ENCODE measurements around the gene PLEKHH1. TPM values are rescaled to one million over a fixed set of nuclear protein-coding genes. Genes with fewer than 3 reads are reported as not detected.
"Not testable (repeated sequence)": the region's sequence is repeated elsewhere in the genome, so short reads cannot be mapped to it uniquely, and the experiment has no call there.

PLEKHH1 gene
- total RNA-seq, 1 experiment from 2014 or later, result 6.7 TPM

DNA sequence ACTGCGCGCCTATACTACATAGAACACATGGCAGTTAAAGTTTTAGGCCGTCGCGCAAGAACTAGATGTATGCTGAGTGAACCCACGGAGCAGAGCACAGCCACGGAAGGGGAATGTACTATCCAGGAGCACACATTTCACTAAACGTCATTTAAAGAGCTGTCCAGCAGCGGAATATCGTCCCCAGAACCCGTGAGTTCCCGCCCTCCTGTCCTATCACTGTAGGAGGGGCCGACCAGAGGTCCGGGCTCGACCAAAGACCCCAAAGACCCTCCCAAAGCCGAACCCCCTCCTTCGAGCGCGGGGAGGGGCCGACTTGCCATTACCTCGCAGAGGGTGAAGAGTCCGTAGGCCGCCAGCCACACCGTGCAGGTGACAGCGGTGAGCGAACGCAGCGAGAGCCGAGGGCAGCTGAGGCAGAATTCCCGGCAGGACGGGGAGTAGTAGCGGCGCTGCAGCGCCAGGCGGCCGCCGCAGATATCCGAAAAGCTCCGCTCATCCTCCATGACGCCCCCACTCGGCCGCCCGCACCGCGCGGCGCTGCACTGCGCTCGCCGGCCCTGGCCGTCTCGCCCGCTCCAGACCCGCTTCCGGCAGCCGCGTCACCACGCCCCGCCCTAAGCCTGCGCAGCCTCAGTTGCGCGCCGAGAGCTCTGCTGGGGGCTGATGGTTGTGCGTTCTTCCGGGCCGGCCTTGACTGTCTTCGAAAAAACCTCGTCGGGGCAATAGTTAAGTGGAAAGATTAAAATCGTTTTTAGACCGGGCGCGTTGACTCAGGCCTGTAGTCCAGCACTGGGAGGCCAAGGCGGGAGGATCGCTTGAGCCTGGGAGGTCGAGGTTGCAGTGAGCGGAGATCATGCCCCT lies 66.8 kb downstream of the PLEKHH1 start, which contains the start of gene PIGH:
Gene PIGH (minus strand): TSS at position 571 of the 864 bp plus-strand sequence. CDS start 65 bp downstream, at position 506.
- POLR2A ChIA-PET, result no interaction called here
- ATAC-seq, result peak; percentile 99
- Histone ChIP-seq H3K36me3 (ENCODE audit: control insufficient read depth, insufficient read depth, low read length) (no peaks in the 10 kb centered on the region; the same call in 1 of the 2 replicates), H3K4me3 (ENCODE audit: low read depth in 2 of 2, low read length in 2 of 2) (peak within 1 kb of the TSS; percentile 77 to 82), H3K9me3 (ENCODE audit: control insufficient read depth, insufficient read depth, low read depth, low read length) (no peaks in the 10 kb centered on the region), H3K27me3 (ENCODE audit: control insufficient read depth, insufficient read depth, low read length) (no peaks in the 10 kb centered on the region), H3K4me1 (ENCODE audit: control insufficient read depth, insufficient read depth, low read length) (no peaks in the 10 kb centered on the region), H3K27ac (ENCODE audit: low read length) (peak within 1 kb of the TSS; percentile 68)
- in situ Hi-C loops (cut with HindIII; ENCODE audit: low pct_unique_long_range_greater_than_20kb, low sequenced_read_pairs), result no loop called here
- DNase-seq (ENCODE audit: low read depth, low spot score), result no peak
- TF ChIP-seq, protein P1, sequence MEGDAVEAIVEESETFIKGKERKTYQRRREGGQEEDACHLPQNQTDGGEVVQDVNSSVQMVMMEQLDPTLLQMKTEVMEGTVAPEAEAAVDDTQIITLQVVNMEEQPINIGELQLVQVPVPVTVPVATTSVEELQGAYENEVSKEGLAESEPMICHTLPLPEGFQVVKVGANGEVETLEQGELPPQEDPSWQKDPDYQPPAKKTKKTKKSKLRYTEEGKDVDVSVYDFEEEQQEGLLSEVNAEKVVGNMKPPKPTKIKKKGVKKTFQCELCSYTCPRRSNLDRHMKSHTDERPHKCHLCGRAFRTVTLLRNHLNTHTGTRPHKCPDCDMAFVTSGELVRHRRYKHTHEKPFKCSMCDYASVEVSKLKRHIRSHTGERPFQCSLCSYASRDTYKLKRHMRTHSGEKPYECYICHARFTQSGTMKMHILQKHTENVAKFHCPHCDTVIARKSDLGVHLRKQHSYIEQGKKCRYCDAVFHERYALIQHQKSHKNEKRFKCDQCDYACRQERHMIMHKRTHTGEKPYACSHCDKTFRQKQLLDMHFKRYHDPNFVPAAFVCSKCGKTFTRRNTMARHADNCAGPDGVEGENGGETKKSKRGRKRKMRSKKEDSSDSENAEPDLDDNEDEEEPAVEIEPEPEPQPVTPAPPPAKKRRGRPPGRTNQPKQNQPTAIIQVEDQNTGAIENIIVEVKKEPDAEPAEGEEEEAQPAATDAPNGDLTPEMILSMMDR (IDR thresholded peaks at IDR 0.05), result peak; percentile 60
- TF ChIP-seq POLR2AphosphoS5 (IDR thresholded peaks at IDR 0.05; ENCODE audit: low read depth, low read length) (peak; percentile 63; the same call in 1 of the 2 replicates), TCF7L2 (IDR thresholded peaks at IDR 0.05; ENCODE audit: low read depth, low read length) (no peak), SIN3A (IDR thresholded peaks at IDR 0.05; ENCODE audit: borderline replicate concordance, insufficient read depth, low read depth, low read length) (peak; percentile 75; the same call in 1 of the 2 replicates)
- TF ChIP-seq, protein P2, sequence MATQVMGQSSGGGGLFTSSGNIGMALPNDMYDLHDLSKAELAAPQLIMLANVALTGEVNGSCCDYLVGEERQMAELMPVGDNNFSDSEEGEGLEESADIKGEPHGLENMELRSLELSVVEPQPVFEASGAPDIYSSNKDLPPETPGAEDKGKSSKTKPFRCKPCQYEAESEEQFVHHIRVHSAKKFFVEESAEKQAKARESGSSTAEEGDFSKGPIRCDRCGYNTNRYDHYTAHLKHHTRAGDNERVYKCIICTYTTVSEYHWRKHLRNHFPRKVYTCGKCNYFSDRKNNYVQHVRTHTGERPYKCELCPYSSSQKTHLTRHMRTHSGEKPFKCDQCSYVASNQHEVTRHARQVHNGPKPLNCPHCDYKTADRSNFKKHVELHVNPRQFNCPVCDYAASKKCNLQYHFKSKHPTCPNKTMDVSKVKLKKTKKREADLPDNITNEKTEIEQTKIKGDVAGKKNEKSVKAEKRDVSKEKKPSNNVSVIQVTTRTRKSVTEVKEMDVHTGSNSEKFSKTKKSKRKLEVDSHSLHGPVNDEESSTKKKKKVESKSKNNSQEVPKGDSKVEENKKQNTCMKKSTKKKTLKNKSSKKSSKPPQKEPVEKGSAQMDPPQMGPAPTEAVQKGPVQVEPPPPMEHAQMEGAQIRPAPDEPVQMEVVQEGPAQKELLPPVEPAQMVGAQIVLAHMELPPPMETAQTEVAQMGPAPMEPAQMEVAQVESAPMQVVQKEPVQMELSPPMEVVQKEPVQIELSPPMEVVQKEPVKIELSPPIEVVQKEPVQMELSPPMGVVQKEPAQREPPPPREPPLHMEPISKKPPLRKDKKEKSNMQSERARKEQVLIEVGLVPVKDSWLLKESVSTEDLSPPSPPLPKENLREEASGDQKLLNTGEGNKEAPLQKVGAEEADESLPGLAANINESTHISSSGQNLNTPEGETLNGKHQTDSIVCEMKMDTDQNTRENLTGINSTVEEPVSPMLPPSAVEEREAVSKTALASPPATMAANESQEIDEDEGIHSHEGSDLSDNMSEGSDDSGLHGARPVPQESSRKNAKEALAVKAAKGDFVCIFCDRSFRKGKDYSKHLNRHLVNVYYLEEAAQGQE (IDR thresholded peaks at IDR 0.05; ENCODE audit: insufficient read depth in 1 of 2, low read depth in 2 of 2, low read length in 1 of 2), result peak; percentile 71 to 74; a peak in 3 of 4 replicates
- CTCF ChIA-PET, result no interaction called here
- BruUV-seq (replicated peaks), result no TSS peak
- intact Hi-C loops (cut with micrococcal nuclease; ENCODE audit: unreplicated experiment), result no loop called here

DNA sequence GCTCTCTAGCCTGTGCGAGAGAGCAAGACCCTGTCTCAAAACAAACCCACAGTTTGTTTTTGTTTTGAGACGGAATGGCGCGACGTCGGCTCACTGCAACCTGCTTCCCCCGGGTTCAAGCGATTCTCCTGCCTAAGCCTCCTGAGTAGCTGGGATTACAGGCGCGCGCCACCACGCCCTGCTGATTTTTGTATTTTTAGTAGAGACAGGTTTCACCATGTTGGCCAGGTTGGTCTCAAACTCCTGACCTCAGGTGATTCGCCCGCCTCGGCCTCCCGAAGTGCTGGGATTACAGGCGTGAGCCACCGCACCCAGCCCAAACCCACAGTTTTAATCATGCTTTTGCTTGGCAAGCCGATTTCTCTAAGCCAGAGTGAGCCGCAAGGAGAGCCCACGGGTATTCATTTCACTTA lies 67.5 kb downstream of the PLEKHH1 start:
- CTCF ChIA-PET; H3K27me3 ChIP-seq (ENCODE audit: control insufficient read depth, insufficient read depth, low read length); H3K9me3 ChIP-seq (ENCODE audit: control insufficient read depth, insufficient read depth, low read depth, low read length); DNase-seq (ENCODE audit: low read depth, low spot score); H3K4me1 ChIP-seq (ENCODE audit: control insufficient read depth, insufficient read depth, low read length); intact Hi-C loops (cut with micrococcal nuclease; ENCODE audit: unreplicated experiment); in situ Hi-C loops (cut with HindIII; ENCODE audit: low pct_unique_long_range_greater_than_20kb, low sequenced_read_pairs); ATAC-seq; POLR2A ChIA-PET; BruUV-seq (replicated peaks); H3K36me3 ChIP-seq (ENCODE audit: control insufficient read depth, insufficient read depth, low read length): not testable (repeated sequence)
- peak overlapping the region; percentile 68; the same call in 1 of the 2 replicates for H3K27ac ChIP-seq (ENCODE audit: low read length)
- peak overlapping the region; percentile 77 to 82 for H3K4me3 ChIP-seq (ENCODE audit: low read depth in 2 of 2, low read length in 2 of 2)

DNA sequence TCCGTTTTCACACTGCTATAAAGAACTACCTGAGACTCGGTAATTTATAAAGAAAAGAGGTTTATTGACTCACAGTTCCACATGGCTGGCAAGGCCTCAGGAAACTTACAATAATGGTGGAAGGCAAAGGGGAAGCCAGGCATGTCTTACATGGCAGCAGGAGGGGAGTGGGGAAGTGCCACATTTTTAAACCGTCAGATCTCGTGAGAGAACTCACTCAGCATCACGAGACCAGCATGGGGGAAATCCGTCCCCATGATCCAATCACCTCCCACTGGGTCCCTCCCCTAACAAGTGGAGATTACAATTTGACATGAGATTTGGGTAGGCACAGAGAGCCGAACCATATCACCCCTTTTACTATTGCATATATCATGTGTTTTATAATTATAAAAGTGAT lies 69.0 kb downstream of the PLEKHH1 start:
- in situ Hi-C loops (cut with HindIII; ENCODE audit: low pct_unique_long_range_greater_than_20kb, low sequenced_read_pairs), result no loop called here
- Histone ChIP-seq H3K4me1 (ENCODE audit: control insufficient read depth, insufficient read depth, low read length) (no peaks in the 10 kb centered on the region), H3K4me3 (ENCODE audit: low read depth in 2 of 2, low read length in 2 of 2) (no peak overlapping the region), H3K27ac (ENCODE audit: low read length) (no peak overlapping the region), H3K36me3 (ENCODE audit: control insufficient read depth, insufficient read depth, low read length) (no peaks in the 10 kb centered on the region; the same call in 1 of the 2 replicates), H3K9me3 (ENCODE audit: control insufficient read depth, insufficient read depth, low read depth, low read length) (no peaks in the 10 kb centered on the region), H3K27me3 (ENCODE audit: control insufficient read depth, insufficient read depth, low read length) (no peaks in the 10 kb centered on the region)
- BruUV-seq (replicated peaks), result no TSS peak
- TF ChIP-seq POLR2AphosphoS5 (IDR thresholded peaks at IDR 0.05; ENCODE audit: low read depth, low read length), result no peak
- TF ChIP-seq SIN3A (IDR thresholded peaks at IDR 0.05; ENCODE audit: borderline replicate concordance, insufficient read depth, low read depth, low read length), result no peak
- TF ChIP-seq, protein P1 (IDR thresholded peaks at IDR 0.05), result no peak
- no peak for TF ChIP-seq TCF7L2 (IDR thresholded peaks at IDR 0.05; ENCODE audit: low read depth, low read length)
- TF ChIP-seq, protein P2 (IDR thresholded peaks at IDR 0.05; ENCODE audit: insufficient read depth in 1 of 2, low read depth in 2 of 2, low read length in 1 of 2), result no peak
- POLR2A ChIA-PET, result no interaction called here
- DNase-seq (ENCODE audit: low read depth, low spot score) (no peak), ATAC-seq (no peak)
- CTCF ChIA-PET, result no interaction called here
- intact Hi-C loops (cut with micrococcal nuclease; ENCODE audit: unreplicated experiment), result no loop called here

Data from Panc1 (cell line).